ENCODE measurements around the gene PILRB. TPM values are rescaled to one million over a fixed set of nuclear protein-coding genes. Genes with fewer than 3 reads are reported as not detected.

The PILRB gene
- total RNA-seq, 1 experiment from 2014 or later: 60.2 TPM

DNA sequence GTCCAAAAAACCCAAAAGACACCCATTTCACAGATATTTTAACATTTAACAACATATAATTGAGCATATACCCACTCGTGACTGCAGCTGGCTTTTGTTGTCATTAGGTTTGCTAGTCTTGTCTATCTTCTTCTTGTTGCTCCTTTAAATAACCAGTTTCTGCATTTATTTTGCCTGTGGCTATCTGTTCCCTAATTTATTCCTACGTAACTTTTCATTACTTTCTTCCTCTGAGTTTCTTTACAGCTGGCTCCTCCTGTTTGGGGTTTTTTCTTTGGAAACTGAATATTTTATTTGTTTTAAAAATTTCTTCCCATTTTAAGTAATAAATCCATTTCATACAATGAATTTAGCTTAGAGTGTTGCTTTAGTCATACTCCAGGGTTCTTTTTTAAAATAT, 29.8 kb downstream of the PILRB start (continued):
- no peak for TF ChIP-seq CBX3 (IDR thresholded peaks at IDR 0.05; ENCODE audit: low read depth)
- TF ChIP-seq, protein P1, sequence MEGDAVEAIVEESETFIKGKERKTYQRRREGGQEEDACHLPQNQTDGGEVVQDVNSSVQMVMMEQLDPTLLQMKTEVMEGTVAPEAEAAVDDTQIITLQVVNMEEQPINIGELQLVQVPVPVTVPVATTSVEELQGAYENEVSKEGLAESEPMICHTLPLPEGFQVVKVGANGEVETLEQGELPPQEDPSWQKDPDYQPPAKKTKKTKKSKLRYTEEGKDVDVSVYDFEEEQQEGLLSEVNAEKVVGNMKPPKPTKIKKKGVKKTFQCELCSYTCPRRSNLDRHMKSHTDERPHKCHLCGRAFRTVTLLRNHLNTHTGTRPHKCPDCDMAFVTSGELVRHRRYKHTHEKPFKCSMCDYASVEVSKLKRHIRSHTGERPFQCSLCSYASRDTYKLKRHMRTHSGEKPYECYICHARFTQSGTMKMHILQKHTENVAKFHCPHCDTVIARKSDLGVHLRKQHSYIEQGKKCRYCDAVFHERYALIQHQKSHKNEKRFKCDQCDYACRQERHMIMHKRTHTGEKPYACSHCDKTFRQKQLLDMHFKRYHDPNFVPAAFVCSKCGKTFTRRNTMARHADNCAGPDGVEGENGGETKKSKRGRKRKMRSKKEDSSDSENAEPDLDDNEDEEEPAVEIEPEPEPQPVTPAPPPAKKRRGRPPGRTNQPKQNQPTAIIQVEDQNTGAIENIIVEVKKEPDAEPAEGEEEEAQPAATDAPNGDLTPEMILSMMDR (IDR thresholded peaks at IDR 0.05 in 2 of 3, conservative IDR thresholded peaks at IDR 0.05 in 1 of 3; ENCODE audit: borderline replicate concordance in 1 of 3, insufficient read depth in 1 of 3, low read depth in 2 of 3, low read length in 2 of 3): no peak

DNA sequence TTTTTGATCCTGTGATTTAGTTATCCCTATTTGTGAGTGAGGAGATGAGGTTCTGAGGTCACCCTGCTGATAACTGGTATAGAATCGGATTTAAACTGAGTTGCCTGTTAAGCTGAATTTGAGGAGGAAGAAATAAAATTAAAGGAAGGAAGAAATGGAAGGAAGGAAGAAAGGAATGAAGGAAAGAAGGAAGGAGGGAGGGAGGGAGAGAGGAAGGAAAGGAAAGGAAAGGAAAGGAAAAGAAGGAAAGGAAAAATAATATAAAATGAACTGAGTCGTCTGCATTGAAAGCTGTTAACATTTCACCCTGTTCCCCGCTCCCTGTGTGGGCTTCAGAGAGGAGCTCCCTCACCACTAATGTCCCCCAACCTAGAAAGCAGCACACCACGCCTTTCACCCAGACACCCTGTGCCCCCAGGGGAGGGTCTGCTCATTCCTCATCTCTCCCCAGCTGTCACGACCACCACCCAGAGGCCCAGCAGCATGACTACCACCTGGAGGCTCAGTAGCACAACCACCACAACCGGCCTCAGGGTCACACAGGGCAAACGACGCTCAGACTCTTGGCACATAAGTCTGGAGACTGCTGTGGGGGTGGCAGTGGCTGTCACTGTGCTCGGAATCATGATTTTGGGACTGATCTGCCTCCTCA, 31.6 kb downstream of the PILRB start:
- ChIA-PET POLR2A (no interaction called here), RAD21 (ENCODE audit: low non-redundant PET in 1 of 2, low total read pairs in 2 of 2, uncharacterized antibody in 2 of 2, unreplicated experiment in 2 of 2) (no interaction called here), CTCF (interaction anchor here (1.2 kb wide), 1 partner anchor 13 kb away, joined by 4 read pairs; no protein-coding TSS in a partner anchor)
- intact Hi-C loops (cut with micrococcal nuclease): no loop called here
- DNase-seq (ENCODE audit: low read depth, low spot score) (no peak), ATAC-seq (no peak)
- BruUV-seq (replicated peaks): no TSS peak
- TF ChIP-seq, protein P1 (IDR thresholded peaks at IDR 0.05 in 2 of 3, conservative IDR thresholded peaks at IDR 0.05 in 1 of 3; ENCODE audit: borderline replicate concordance in 1 of 3, insufficient read depth in 1 of 3, low read depth in 2 of 3, low read length in 2 of 3): no peak
- TF ChIP-seq ZNF274 (IDR thresholded peaks at IDR 0.05; ENCODE audit: low read depth, low read length) (no peak), TCF7L2 (IDR thresholded peaks at IDR 0.05; ENCODE audit: borderline replicate concordance, extremely low read depth, insufficient read depth, insufficient read length) (no peak), CBX3 (IDR thresholded peaks at IDR 0.05; ENCODE audit: low read depth) (no peak), EZH2 (IDR thresholded peaks at IDR 0.05) (no peak), POLR2A (IDR thresholded peaks at IDR 0.05; ENCODE audit: borderline replicate concordance, extremely low read depth, insufficient read depth, insufficient read length) (no peak), EZH2phosphoT487 (IDR thresholded peaks at IDR 0.05; ENCODE audit: borderline replicate concordance) (no peak), YY1 (IDR thresholded peaks at IDR 0.05; ENCODE audit: extremely low read depth, insufficient replicate concordance, low read depth, low read length) (no peak), JUND (IDR thresholded peaks at IDR 0.05) (no peak), RAD21 (IDR thresholded peaks at IDR 0.05; ENCODE audit: low read depth) (no peak), EGR1 (IDR thresholded peaks at IDR 0.05; ENCODE audit: low read depth) (no peak), CEBPB (IDR thresholded peaks at IDR 0.05; ENCODE audit: low read depth) (no peak), SP1 (IDR thresholded peaks at IDR 0.05; ENCODE audit: low read depth) (no peak), ZFX (IDR thresholded peaks at IDR 0.05) (no peak), ELF1 (IDR thresholded peaks at IDR 0.05; ENCODE audit: borderline replicate concordance, low read depth) (no peak), POLR2AphosphoS5 (IDR thresholded peaks at IDR 0.05; ENCODE audit: low read depth, low read length) (no peak), SRF (IDR thresholded peaks at IDR 0.05; ENCODE audit: low read depth) (no peak)
- TF ChIP-seq, protein P2, sequence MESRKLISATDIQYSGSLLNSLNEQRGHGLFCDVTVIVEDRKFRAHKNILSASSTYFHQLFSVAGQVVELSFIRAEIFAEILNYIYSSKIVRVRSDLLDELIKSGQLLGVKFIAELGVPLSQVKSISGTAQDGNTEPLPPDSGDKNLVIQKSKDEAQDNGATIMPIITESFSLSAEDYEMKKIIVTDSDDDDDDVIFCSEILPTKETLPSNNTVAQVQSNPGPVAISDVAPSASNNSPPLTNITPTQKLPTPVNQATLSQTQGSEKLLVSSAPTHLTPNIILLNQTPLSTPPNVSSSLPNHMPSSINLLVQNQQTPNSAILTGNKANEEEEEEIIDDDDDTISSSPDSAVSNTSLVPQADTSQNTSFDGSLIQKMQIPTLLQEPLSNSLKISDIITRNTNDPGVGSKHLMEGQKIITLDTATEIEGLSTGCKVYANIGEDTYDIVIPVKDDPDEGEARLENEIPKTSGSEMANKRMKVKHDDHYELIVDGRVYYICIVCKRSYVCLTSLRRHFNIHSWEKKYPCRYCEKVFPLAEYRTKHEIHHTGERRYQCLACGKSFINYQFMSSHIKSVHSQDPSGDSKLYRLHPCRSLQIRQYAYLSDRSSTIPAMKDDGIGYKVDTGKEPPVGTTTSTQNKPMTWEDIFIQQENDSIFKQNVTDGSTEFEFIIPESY (IDR thresholded peaks at IDR 0.05; ENCODE audit: extremely low read depth, insufficient replicate concordance, low read length): no peak
- TF ChIP-seq, protein P3, sequence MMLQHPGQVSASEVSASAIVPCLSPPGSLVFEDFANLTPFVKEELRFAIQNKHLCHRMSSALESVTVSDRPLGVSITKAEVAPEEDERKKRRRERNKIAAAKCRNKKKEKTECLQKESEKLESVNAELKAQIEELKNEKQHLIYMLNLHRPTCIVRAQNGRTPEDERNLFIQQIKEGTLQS (IDR thresholded peaks at IDR 0.05): no peak
- no peaks in the 10 kb centered on the region for H4K20me1 ChIP-seq (ENCODE audit: insufficient read depth)
- no peak overlapping the region for H2AFZ ChIP-seq (ENCODE audit: low read depth, low read length, poor library complexity, severe bottlenecking)
- H3K4me3 ChIP-seq (replicated peaks in 1 of 2; ENCODE audit: low read depth in 1 of 2, low read length in 2 of 2): no peak overlapping the region
- H3K9me3 ChIP-seq (ENCODE audit: control insufficient read depth in 1 of 2, insufficient read depth in 1 of 2, low read depth in 1 of 2, low read length in 2 of 2): no peaks in the 10 kb centered on the region
- H3K27ac ChIP-seq (ENCODE audit: low read depth, low read length): no peak overlapping the region
- no peaks in the 10 kb centered on the region for H3K79me2 ChIP-seq (ENCODE audit: insufficient read depth, low read length)
- no peaks in the 10 kb centered on the region for H3K27me3 ChIP-seq (ENCODE audit: insufficient read depth, low read length)
- no peaks in the 10 kb centered on the region for H3K9me2 ChIP-seq (ENCODE audit: insufficient read depth)
- H3K4me1 ChIP-seq (ENCODE audit: control insufficient read depth in 1 of 2, insufficient read depth in 2 of 2, low read length in 2 of 2): no peaks in the 10 kb centered on the region
- no peak overlapping the region for H3K4me2 ChIP-seq (ENCODE audit: low read length)
- no peaks in the 10 kb centered on the region for H3K36me3 ChIP-seq (ENCODE audit: control insufficient read depth in 1 of 2, insufficient read depth in 2 of 2, low read length in 2 of 2)
- no peak overlapping the region for H3K9ac ChIP-seq (ENCODE audit: low read length)
